Ammon's horn (tissue), 1 donor: Measurements from ENCODE around the gene ADGRV1.

Experiments
- DNase-seq: peaks from one replicate; pipeline ENCODE4 v3.0.0-alpha.2; 2016; ENCODE audit warnings: low spot score

Gene ADGRV1

GRCh38 chr5:91118354-91118753 lies 559.8 kb downstream of the ADGRV1 start:
- no peak for DNase-seq

GRCh38 chr5:91118796-91119195 lies 560.2 kb downstream of the ADGRV1 start:
- DNase-seq = no peak

GRCh38 chr5:91119217-91119616 lies 560.6 kb downstream of the ADGRV1 start:
- DNase-seq = no peak

GRCh38 chr5:91119981-91120850 lies 561.6 kb downstream of the ADGRV1 start:
- DNase-seq = no peak

- no peak for DNase-seq
Observed at GRCh38 chr5:91121347-91121993, 562.9 kb downstream of the ADGRV1 start.

- DNase-seq = no peak
Observed at GRCh38 chr5:91122651-91123050, 564.1 kb downstream of the ADGRV1 start.

- no peak for DNase-seq
Observed at GRCh38 chr5:91123291-91123690, 564.7 kb downstream of the ADGRV1 start.

GRCh38 chr5:91123901-91124300 lies 565.3 kb downstream of the ADGRV1 start:
- no peak for DNase-seq

- no peak for DNase-seq
Observed at GRCh38 chr5:91125916-91126315, 567.3 kb downstream of the ADGRV1 start.

- DNase-seq = no peak
Observed at GRCh38 chr5:91126448-91126847, 567.9 kb downstream of the ADGRV1 start.

GRCh38 chr5:91126888-91127287 lies 568.3 kb downstream of the ADGRV1 start:
- DNase-seq = no peak

- DNase-seq = no peak
Observed at GRCh38 chr5:91127456-91128081, 569.0 kb downstream of the ADGRV1 start.

GRCh38 chr5:91128604-91129003 lies 570.0 kb downstream of the ADGRV1 start:
- no peak for DNase-seq

- DNase-seq = no peak
Observed at GRCh38 chr5:91129748-91130147, 571.2 kb downstream of the ADGRV1 start.

- no peak for DNase-seq
Observed at GRCh38 chr5:91130759-91131158, 572.2 kb downstream of the ADGRV1 start.

GRCh38 chr5:91132550-91132949 lies 574.0 kb downstream of the ADGRV1 start:
- DNase-seq = no peak

GRCh38 chr5:91133183-91133582 lies 574.6 kb downstream of the ADGRV1 start:
- no peak for DNase-seq

- DNase-seq = no peak
Observed at GRCh38 chr5:91135475-91136248, 577.1 kb downstream of the ADGRV1 start.

- DNase-seq = no peak
Observed at GRCh38 chr5:91136271-91136670, 577.7 kb downstream of the ADGRV1 start.

GRCh38 chr5:91137647-91138046 lies 579.0 kb downstream of the ADGRV1 start:
- DNase-seq = no peak

GRCh38 chr5:91139572-91140200 lies 581.1 kb downstream of the ADGRV1 start:
- no peak for DNase-seq

GRCh38 chr5:91140657-91141056 lies 582.1 kb downstream of the ADGRV1 start:
- no peak for DNase-seq
